Stimulated activated naive B cell treated with anti-CD40 and anti-IgM and Interleukin-4, amounts not matched to agents 10 μg/mL and 1 μg/mL and 100 μg/mL, for 72 hours (primary cell): ENCODE results near the gene MMP11.

ENCODE experiments used
- ATAC-seq, 2 donors: fragments of 150-1000 bp; cut with Tn5 transposase; replicated peaks; 2 replicates each; pipeline ENCODE4 v1.10.0; 2021; ENCODE audit warnings: moderate library complexity in 1 of 2
- DNase-seq: peaks from one replicate; pipeline ENCODE4 v3.0.0; 2021
- H3K27ac Mint-ChIP-seq: one replicate; pipeline ENCODE4 v1.8.0; 2022; ENCODE audit warnings: mild to moderate bottlenecking, mixed read lengths
- H3K27me3 Mint-ChIP-seq, 2 donors: one replicate each; pipeline ENCODE4 v1.8.0; 2022; ENCODE audit warnings: mixed read lengths in 2 of 2
- H3K36me3 Mint-ChIP-seq, 2 donors: one replicate each; pipeline ENCODE4 v1.8.0; 2022; ENCODE audit warnings: mixed read lengths in 2 of 2, mild to moderate bottlenecking in 1 of 2
- H3K4me1 Mint-ChIP-seq, 2 donors: one replicate each; pipeline ENCODE4 v1.8.0; 2022; ENCODE audit warnings: mixed read lengths in 2 of 2, mild to moderate bottlenecking in 1 of 2
- H3K4me3 Mint-ChIP-seq, 2 donors: one replicate each; pipeline ENCODE4 v1.8.0; 2022; ENCODE audit warnings: mild to moderate bottlenecking in 2 of 2, mixed read lengths in 2 of 2, moderate library complexity in 1 of 2
- H3K9me3 Mint-ChIP-seq, 2 donors: one replicate each; pipeline ENCODE4 v1.8.0; 2022; ENCODE audit warnings: mixed read lengths in 2 of 2, mild to moderate bottlenecking in 1 of 2

The MMP11 gene

DNA sequence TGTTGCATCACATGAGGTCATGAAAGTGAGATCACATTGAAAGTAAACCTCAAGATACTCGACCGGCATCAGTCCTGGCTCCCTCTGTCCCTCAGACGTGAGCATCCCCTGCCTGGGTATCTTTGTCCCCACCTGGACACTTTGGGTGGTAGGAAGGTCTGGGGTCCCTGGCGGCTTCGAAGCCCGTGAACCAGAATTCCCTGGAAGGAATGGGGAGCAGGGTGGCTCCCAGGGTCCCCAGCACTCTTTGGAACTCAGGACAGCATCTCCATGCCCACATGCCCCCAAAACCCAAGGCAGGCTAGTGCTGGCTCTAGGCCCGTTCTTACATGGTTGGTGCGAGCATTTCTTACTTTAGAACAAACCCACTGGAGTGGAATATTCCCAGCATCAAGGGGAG is 58.6 kb downstream of the MMP11 start:
- Mint-ChIP-seq H3K4me3 (no peak overlapping the region), H3K9me3 (no peaks in the 10 kb centered on the region), H3K27ac (no peak overlapping the region), H3K36me3 (peaks cover 20 to 37% of the 10 kb centered on the region in 2 donors), H3K4me1 (peaks cover 25 to 50% of the 10 kb centered on the region in 2 donors), H3K27me3 (no peaks in the 10 kb centered on the region)
- ATAC-seq (no peak), DNase-seq (no peak)

DNA sequence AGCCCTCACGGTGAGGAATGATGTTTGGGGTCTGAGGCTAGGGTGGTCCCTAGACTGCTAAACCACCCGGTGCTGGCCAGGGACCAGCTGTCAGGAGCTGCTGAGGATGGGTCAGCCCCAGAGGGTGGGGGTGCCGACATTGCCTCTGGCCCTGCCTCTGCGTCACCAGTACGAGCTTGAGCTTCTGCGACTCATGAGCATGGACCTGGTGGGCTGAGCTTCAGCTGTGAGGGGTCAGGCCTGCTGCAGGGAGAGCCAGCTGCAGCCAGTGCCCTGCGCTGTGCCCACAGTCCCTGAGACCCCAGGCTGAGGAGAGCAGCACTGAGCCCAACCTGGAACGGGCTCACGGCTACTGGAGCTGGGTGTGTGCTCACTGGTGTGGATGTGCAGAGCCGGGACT is 59.1 kb downstream of the MMP11 start:
- H3K4me3 Mint-ChIP-seq, result no peak overlapping the region
- DNase-seq (no peak), ATAC-seq (no peak)
- H3K27me3 Mint-ChIP-seq, result no peaks in the 10 kb centered on the region
- no peaks in the 10 kb centered on the region for H3K9me3 Mint-ChIP-seq
- H3K27ac Mint-ChIP-seq, result peak overlapping the region; percentile 14
- peaks cover 19 to 35% of the 10 kb centered on the region in 2 donors for H3K36me3 Mint-ChIP-seq
- H3K4me1 Mint-ChIP-seq, result peaks cover 28 to 50% of the 10 kb centered on the region in 2 donors

DNA sequence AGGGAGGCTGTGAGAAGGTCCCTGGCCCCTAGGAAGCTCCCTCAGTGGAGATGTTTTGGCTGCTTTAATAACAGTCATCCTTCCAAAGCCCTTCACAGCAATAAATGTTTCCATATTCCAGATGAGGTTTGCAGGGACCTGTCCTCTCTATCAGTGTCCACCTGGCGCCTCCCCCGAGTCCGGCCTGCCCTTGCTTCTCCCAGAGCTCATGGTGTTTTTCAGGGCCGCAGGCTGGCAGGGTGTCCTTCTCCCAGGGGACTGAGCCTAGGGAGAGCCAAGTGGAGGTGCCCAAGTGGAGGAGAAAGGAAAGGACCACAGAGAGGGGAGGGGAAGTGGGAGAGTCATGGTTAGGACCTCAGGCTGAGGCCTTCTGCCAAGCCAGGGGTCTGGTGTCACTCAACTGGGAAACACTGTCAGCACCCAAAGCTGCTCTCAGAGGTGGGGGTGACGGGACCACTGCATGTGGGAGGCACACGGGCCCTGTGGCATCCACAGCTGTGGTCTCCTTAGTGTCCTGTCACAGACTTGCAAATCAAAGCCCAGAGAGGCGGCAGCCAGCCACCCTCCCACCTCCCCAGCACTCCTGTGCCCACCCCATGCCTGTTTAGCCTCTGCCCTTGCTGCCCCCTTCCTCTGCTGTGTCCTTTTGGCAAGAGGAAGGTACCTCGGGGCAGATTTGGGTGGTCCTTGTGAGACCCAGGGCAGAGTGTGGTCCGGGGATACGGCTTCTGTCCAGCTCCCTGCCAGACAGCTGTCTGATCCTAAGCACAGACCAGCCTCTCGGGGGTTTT is 59.8 kb downstream of the MMP11 start:
- peaks cover 34 to 52% of the 10 kb centered on the region in 2 donors for H3K4me1 Mint-ChIP-seq
- no peak overlapping the region for H3K4me3 Mint-ChIP-seq
- no peak for DNase-seq
- H3K27ac Mint-ChIP-seq, result peak overlapping the region; percentile 85
- no peaks in the 10 kb centered on the region for H3K27me3 Mint-ChIP-seq
- ATAC-seq, result no peak
- peaks cover 18 to 38% of the 10 kb centered on the region in 2 donors for H3K36me3 Mint-ChIP-seq
- H3K9me3 Mint-ChIP-seq, result no peaks in the 10 kb centered on the region

DNA sequence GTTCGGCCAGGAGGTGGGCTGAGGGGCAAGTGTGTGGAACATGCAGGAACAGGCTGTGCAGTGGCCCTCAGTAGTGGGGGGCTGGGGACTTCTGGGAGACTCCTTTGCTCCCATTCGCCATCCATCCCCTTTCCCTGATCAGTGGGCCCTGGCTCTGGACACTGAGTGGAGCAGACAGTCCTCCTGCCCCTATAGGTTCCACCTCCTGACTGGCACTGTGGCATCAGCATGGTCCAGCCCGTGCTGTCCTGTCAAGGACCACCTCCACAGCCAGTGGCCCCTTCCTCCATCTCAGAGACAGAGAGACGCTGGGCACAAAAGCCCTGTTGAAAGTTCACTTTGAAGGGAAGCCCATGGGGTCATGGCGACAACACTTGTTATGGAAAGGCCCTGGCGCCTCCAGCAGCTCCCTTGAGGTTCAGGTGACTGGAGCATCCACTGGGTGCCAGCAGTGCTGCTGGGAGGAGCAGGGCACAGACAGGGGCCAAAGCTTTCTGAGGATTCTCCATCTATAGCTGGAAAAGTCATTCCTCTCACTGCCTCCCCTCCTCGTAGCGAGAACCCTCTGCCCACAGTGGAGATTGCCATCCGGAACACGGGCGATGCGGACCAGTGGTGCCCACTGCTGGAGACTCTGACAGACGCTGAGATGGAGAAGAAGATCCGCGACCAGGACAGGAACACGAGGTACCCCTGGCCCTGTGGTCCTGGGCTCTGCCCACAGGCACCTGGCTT is 60.5 kb downstream of the MMP11 start:
- DNase-seq (no peak), ATAC-seq (no peak)
- H3K9me3 Mint-ChIP-seq, result no peaks in the 10 kb centered on the region
- H3K27ac Mint-ChIP-seq, result peak overlapping the region; percentile 31
- H3K36me3 Mint-ChIP-seq, result peaks cover 18 to 40% of the 10 kb centered on the region in 2 donors
- no peak overlapping the region for H3K4me3 Mint-ChIP-seq
- H3K4me1 Mint-ChIP-seq, result peaks cover 39 to 59% of the 10 kb centered on the region in 2 donors
- no peaks in the 10 kb centered on the region for H3K27me3 Mint-ChIP-seq
